NCI-H526 treated with DMSO at 0.1 percent for 48 hours (cell line): ENCODE data around the gene RIC3.
"Not testable (repeated sequence)": the region's sequence is repeated elsewhere in the genome, so short reads cannot be mapped to it uniquely, and the experiment has no call there.

Experiments
- DNase-seq: peaks from one replicate; lab custom pipeline; 2025; lab: John Stamatoyannopoulos, UW

The RIC3 gene

DNA sequence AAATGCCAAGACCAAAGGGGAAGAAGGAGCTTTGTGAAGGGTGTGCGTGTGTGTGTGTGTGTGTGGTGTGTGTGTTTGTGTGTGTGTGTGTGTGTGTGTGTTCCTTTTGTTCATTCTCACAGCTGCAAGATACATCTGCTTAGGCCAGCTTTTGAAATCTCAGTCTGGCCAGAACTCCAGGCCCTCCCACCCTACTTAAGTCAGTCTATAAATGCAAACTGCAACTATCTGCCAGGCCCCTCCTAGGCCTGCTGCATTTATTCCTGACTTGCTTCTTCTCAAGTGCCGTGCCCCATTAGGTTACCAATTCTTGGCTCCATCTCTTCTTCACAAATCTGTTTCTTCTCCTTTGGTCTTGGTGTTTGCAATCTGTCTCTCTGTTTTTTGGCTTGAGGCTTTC, 21.6 kb upstream of the RIC3 start:
- DNase-seq, result no peak

DNA sequence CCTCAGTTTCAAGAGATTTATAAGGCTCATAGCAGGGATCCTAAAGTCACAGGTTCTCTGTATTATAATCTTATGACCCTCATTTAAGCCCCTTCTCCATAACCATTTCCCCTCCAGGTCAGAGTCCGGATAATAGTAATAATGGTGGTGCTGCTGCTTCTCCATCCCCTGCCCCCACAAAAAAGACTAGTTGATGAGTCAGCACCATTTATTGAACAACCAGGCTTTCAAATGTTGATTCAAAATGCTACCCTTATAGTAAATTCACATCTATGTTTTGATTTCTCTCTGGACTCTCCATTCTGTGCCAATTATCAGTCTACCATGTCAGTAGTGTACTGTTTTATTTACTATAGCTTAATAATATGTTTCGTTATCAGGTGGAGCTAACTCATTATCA, 17.6 kb upstream of the RIC3 start:
- DNase-seq, result no peak

DNA sequence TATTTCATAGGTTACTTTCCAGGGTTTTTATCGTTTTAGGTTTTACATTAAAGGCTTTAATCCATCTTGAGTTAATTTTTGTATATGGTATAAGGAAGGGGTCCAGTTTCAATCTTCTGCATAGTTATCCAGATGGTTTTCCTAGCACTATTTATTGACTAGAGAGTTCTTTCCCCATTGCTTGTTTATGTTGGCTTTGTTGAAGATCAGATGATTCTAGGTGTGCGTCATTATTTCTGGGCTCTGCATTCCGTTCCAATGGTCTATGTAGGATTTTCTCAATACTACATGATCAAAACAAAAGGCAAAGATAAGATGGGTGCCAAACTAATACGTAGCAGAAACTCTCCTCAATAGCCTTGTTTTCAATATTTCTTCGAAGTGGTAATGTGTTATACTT, 14.3 kb upstream of the RIC3 start:
- no peak for DNase-seq

DNA sequence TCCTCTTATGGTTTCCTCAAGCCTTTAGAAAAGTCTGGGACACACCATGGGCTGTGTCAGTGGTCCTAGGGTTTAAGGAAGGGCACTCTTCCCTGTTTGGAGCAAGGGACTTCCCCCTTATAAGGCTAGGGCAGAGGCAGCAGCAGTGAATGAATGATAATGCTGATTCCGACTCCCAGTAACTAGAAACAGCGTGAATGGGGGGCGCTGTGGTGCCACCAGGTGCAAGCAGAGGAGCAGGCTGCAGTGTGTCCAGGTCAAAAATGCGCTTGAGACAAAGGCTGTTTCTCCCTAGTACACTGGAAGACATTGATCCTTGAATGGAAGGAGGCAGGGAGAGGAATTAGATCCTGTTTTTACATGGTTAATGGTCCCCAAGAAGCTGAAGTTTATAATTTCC, 11.6 kb upstream of the RIC3 start:
- DNase-seq, result no peak

- no peak for DNase-seq
These were observed 9.5 kb upstream of the RIC3 start for GRCh38 chr11:8178297-8178696.

- DNase-seq, result no peak
These were observed 8.3 kb upstream of the RIC3 start for GRCh38 chr11:8177136-8177535.

- DNase-seq, result peak; percentile 67
These were observed 1.0 kb downstream of the RIC3 start for GRCh38 chr11:8167796-8168195.

GRCh38 chr11:8164746-8165145, 4.1 kb downstream of the RIC3 start:
- DNase-seq, result no peak

DNA sequence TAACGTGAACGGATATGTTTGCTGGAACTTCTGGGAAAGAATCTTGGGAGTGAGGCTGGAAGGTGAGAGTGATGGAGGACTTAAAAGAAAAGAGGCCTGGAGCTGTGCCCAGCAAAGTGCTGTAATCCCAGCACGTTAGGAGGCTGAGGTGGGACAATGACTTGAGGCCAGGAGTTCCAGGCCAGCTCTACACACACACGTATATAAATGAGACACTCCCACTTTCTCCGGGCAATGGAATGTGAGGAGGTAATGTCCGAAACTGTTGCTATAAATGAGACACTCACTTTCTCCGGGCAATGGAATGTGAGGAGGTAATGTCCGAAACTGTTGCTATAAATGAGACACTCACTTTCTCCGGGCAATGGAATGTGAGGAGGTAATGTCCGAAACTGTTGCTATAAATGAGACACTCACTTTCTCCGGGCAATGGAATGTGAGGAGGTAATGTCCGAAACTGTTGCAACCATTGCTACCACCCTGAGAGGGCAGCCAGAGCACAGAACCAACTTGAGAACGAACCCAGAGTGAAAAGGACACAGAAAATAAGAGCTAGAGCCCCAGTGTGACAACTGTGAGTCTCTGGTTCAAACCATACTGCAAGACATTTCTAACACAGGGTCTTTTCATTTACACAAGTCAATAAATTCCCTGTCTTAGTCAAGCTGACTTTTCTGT, 7.1 kb downstream of the RIC3 start:
- not testable (repeated sequence) for DNase-seq

GRCh38 chr11:8156877-8157276, 11.9 kb downstream of the RIC3 start:
- no peak for DNase-seq

DNA sequence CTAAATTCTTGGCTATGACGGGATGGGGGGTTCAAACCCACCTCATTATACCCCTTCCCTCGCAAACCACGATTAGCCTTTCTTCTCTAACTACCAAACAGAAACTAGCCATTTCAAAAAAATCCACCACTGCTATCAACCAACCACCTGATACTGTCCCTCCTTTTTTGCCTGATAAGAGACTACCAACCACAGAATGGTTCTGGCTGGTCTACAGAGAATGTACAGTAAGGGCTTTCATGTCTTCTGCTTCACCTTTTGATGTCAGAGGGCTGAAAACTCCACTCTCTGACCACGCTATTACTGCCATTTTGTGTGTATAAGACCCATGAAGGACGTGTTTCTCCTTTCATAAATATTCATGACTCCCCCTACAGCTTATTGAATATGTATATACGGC, 19.1 kb downstream of the RIC3 start:
- DNase-seq, result no peak

DNA sequence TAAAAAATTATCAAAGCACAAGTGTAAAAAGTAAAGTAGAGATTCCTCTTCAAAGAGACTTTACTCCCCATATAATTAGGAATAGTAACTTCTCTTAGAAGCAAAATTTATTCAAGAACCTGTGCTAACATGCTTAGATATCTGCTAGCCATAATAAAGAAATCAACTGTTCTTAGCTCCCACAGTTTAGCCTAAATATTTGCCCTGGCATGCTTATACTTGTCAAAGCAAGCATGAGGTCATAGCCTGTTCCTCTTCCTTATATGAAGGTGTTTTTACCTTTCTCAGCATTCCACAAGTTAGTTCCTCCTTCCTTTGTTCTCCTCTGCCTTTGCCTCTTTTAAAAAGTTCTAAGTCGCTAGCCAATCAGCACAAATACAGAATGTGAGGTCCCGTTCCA, 30.3 kb downstream of the RIC3 start:
- DNase-seq, result no peak

DNA sequence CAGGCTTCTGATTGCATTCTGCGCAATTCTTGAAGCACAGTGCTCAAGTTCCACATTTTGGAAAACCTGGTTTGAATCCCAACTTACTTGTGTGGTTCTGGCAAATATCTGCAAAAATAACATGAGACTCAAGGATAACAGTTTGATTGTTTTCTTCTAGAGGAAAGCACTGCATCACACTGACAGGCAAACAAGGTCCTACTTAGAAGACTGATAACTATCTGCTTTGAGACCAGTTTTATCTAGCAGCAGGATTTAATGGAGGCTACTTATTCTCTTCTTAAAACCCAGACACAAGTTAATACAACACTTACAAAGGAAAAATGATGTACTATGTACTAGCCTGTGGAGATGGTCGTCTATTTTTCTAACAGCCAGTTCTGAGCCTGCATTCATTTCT, 41.4 kb downstream of the RIC3 start:
- no peak for DNase-seq

GRCh38 chr11:8126649-8127289, 42.1 kb downstream of the RIC3 start:
- no peak for DNase-seq

GRCh38 chr11:8122173-8122764, 46.6 kb downstream of the RIC3 start:
- no peak for DNase-seq

- DNase-seq, result no peak
These were observed 57.2 kb downstream of the RIC3 start for GRCh38 chr11:8111636-8112035.

- no peak for DNase-seq
These were observed 58.4 kb downstream of the RIC3 start for GRCh38 chr11:8110396-8110795.

DNA sequence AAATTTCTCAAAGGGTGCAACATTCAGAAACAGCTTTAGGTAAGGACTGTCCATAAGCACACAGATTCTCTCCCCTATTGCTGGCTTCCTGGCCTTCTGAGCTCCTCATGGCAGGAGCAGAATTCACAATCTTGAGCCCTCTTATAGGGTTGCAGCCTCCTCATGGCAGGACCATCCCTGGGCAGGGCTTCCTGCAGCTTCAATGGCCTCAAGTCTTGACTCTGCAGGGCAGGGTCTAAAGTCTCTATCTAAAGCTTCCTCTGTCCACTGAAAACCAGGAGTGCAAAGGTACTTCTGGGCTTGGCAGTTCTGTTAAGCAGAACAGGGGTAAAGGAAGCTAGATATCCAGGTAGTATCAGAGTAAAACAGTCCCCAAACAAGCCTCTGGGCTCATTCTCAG, 59.1 kb downstream of the RIC3 start:
- DNase-seq, result no peak

- no peak for DNase-seq
These were observed 60.4 kb downstream of the RIC3 start for GRCh38 chr11:8108421-8108820.

DNA sequence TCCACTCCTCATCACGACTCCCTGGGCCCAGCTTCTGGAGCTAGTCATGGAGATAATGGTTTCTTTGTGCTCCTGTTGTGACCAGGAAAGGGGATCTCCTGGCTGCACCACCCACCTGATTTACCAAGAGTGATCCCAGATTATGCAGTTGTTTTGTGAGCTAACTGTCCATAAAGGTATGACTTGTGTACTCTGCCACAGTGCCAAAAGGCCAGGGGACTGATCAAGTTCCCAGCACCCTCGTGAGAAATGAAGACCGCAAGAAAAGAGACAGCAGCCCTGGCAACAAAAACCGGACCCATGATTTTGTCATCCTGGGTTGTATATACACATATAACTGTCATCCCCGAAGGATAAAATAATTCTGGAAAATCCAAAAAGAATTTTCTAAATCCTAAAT, 61.2 kb downstream of the RIC3 start:
- DNase-seq, result no peak

DNA sequence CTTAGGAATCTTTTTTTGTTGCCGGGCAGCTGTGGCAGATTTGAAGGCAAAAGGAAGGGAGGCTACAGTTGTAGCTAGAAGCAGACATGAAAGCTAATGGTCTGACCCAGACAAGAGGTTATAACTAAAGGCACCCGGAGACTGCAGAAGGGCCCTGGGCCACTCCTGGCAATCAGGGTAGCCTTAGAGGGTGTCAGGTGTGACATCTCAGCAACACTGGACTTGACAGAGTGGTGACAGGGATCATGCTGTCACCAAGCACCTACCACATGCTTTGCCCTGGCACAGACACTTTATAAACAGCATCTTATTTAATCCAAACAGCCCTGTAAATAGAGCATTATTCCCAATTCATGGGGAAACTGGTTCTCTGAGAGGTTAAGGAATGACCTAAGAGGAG, 62.1 kb downstream of the RIC3 start:
- DNase-seq, result no peak

- no peak for DNase-seq
These were observed 63.2 kb downstream of the RIC3 start for GRCh38 chr11:8105666-8106065.

DNA sequence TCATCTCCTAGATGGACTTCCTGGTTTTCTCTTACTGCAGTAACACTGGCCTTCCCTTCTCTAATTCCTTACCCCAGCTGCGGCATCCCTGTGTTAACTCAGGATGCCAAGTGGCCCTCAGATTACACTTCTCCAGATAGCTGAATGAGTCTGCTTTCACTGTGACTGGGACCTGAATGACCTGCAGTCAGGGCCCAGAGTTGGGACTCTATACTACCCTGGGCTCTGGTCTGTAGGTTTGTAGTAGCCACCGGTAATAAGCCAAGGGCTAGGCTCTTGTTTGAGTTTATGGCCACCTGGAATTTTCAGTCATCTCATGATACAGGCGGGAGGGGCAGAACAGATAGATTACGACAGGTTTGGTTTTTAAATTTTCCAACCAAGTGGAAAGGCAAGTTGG, 63.7 kb downstream of the RIC3 start:
- no peak for DNase-seq

DNA sequence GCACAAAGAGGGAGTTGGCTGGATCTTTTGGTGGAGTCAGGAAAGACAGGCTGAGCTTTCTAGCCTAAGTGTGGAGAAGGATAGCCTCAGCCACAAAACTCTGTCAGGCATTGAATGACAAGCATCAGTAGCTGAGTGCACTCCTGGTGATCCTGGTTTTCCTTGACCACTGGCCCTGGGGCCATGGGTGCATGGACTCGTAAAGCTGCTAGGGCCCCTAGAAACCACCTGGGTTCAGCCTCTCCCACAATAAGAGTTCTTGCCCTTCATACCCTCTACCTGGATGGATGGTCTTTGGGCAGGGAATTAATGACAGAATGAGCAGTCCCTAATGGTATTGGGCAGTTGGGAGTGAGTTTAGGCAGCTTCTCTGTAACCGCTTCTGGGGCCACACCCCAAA, 64.9 kb downstream of the RIC3 start:
- DNase-seq, result no peak
